GM23338 (cell line): Measurements from ENCODE around the gene ORAI1. TPM values are rescaled to one million over a fixed set of nuclear protein-coding genes. Genes with fewer than 3 reads are reported as not detected.
A peak's percentile ranks its signal among the peaks of the same experiment; 100 is the strongest.

Experiments used
- ATAC-seq: fragments of 200-7000 bp; cut with Tn5 transposase; 3 replicates; pipeline ENCODE4 v1.9.1; 2020
- DNase-seq: peaks from one replicate; pipeline ENCODE4 v3.0.0-alpha.2; 2015; ENCODE audit warnings: low spot score
- H2AFZ ChIP-seq: fragments of 200-600 bp; sonication (generic); 2 replicates; pipeline ENCODE4 v1.8.0; 2016; ENCODE audit warnings: antibody characterized with exemption, mild to moderate bottlenecking, moderate library complexity
- H3F3A ChIP-seq: fragments of 200-600 bp; sonication (generic); replicated peaks from 2 replicates; pipeline ENCODE4 v1.8.0; 2017; ENCODE audit warnings: antibody characterized with exemption, mixed run types, low read depth
- H3K27ac ChIP-seq: fragments of 200-600 bp; sonication (generic); 2 replicates; pipeline ENCODE4 v1.6.1; 2016; ENCODE audit warnings: low read depth
- H3K27me3 ChIP-seq: fragments of 200-600 bp; sonication (generic); 2 replicates; pipeline ENCODE4 v1.8.0; 2016; ENCODE audit warnings: mild to moderate bottlenecking, mixed run types, moderate library complexity; ENCODE audit not compliant: insufficient read depth
- H3K36me3 ChIP-seq: fragments of 200-600 bp; sonication (generic); 2 replicates; pipeline ENCODE4 v1.8.0; 2016; ENCODE audit warnings: mild to moderate bottlenecking; ENCODE audit not compliant: insufficient read depth
- H3K4me1 ChIP-seq: fragments of 200-600 bp; sonication (generic); 2 replicates; pipeline ENCODE4 v1.8.0; 2016; ENCODE audit warnings: mild to moderate bottlenecking, moderate library complexity; ENCODE audit not compliant: insufficient read depth
- H3K4me2 ChIP-seq: fragments of 200-600 bp; sonication (generic); 2 replicates; pipeline ENCODE4 v1.7.1; 2017; ENCODE audit warnings: mixed run types
- H3K4me3 ChIP-seq: fragments of 200-600 bp; sonication (generic); 2 replicates; pipeline ENCODE4 v1.6.1; 2016; ENCODE audit warnings: mixed run types
- H3K79me2 ChIP-seq: fragments of 200-600 bp; sonication (generic); replicated peaks from 2 replicates; pipeline ENCODE4 v1.8.0; 2017; ENCODE audit warnings: mild to moderate bottlenecking; ENCODE audit not compliant: insufficient read depth
- H3K9me2 ChIP-seq: fragments of 200-600 bp; sonication (generic); 2 replicates; pipeline ENCODE4 v1.8.0; 2017; ENCODE audit not compliant: insufficient read depth
- H4K20me1 ChIP-seq: fragments of 200-600 bp; sonication (generic); replicated peaks from 2 replicates; pipeline ENCODE4 v1.8.0; 2017; ENCODE audit warnings: mild to moderate bottlenecking; ENCODE audit not compliant: insufficient read depth
- H3K27ac Mint-ChIP-seq: 2 replicates; pipeline ENCODE4 v1.8.0; 2020; ENCODE audit warnings: inconsistent platforms, mild to moderate bottlenecking, moderate library complexity, mixed read lengths
- H3K27me3 Mint-ChIP-seq: 3 replicates; pipeline ENCODE4 v1.8.0; 2022; ENCODE audit warnings: low read depth, mild to moderate bottlenecking, moderate library complexity, mixed read lengths, inconsistent platforms; ENCODE audit not compliant: insufficient read depth, poor library complexity
- H3K36me3 Mint-ChIP-seq: 3 replicates; pipeline ENCODE4 v1.8.0; 2021; ENCODE audit warnings: low read depth, mild to moderate bottlenecking, inconsistent platforms, moderate library complexity, mixed read lengths
- H3K4me1 Mint-ChIP-seq: 3 replicates; pipeline ENCODE4 v1.8.0; 2020; ENCODE audit warnings: mild to moderate bottlenecking, inconsistent platforms, mixed read lengths
- H3K4me3 Mint-ChIP-seq: 3 replicates; pipeline ENCODE4 v1.8.0; 2021; ENCODE audit warnings: moderate library complexity, mild to moderate bottlenecking, inconsistent platforms, mixed read lengths
- H3K9me3 Mint-ChIP-seq: 3 replicates; pipeline ENCODE4 v1.8.0; 2020; ENCODE audit warnings: moderate library complexity, mild to moderate bottlenecking, inconsistent platforms, mixed read lengths
- CREB1 ChIP-seq: fragments of 250-450 bp; sonication (Bioruptor Pico); IDR thresholded peaks from 2 replicates; pipeline ENCODE4 v1.5.0; 2020; ENCODE audit warnings: low read depth, mild to moderate bottlenecking, moderate library complexity
- EZH2phosphoT487 ChIP-seq: fragments of 200-600 bp; sonication (generic); IDR thresholded peaks from one replicate; pipeline ENCODE4 v1.8.1; 2018; ENCODE audit warnings: antibody characterized with exemption; ENCODE audit not compliant: unreplicated experiment
- JUNB ChIP-seq: IDR thresholded peaks from one replicate; pipeline ENCODE4 v1.6.1; 2016; ENCODE audit warnings: antibody characterized with exemption; ENCODE audit not compliant: unreplicated experiment
- NANOG ChIP-seq: IDR thresholded peaks from 2 replicates; pipeline ENCODE4 v1.6.1; 2016; ENCODE audit warnings: antibody characterized with exemption, borderline replicate concordance
- POLR2AphosphoS5 ChIP-seq: IDR thresholded peaks from 2 replicates; pipeline ENCODE4 v1.6.1; 2016; ENCODE audit warnings: antibody characterized with exemption, low read depth
- STAT1 ChIP-seq: IDR thresholded peaks from one replicate; pipeline ENCODE4 v1.6.1; 2016; ENCODE audit warnings: antibody characterized with exemption; ENCODE audit not compliant: unreplicated experiment
- ZNF114 ChIP-seq: fragments of 250-450 bp; sonication (Bioruptor Pico); IDR thresholded peaks from 2 replicates; pipeline ENCODE4 v1.5.0; 2020; ENCODE audit warnings: mild to moderate bottlenecking, moderate library complexity
- ZNF331 ChIP-seq: fragments of 250-450 bp; sonication (Bioruptor Pico); IDR thresholded peaks from 2 replicates; pipeline ENCODE4 v1.5.0; 2020; ENCODE audit warnings: low read depth, mild to moderate bottlenecking, moderate library complexity
- polyA plus RNA-seq: library from polyadenylated mRNA; unstranded; fragments of >200 nt; fragmentation: Nextera tagmentation; extraction: Ambion mirVana; gene quantifications from 2 replicates; pipeline ENCODE4 v1.2.1, GENCODE V29; 2016
- total RNA-seq: library from RNA; depleted of rRNA; stranded (reverse); fragments of >200 nt; shearing (Covaris generic); gene quantifications from 2 replicates; pipeline ENCODE4 v1.2.3, GENCODE V29; 2014
- TF ChIP-seq, protein P1 (sequence below), 2 experiments: fragments of 200-600 bp in 1 of 2; sonication (generic) in 1 of 2; conservative IDR thresholded peaks; 2 replicates each; pipeline versions ENCODE4 v1.5.1 to v1.6.1; 2016 to 2017; ENCODE audit warnings: antibody characterized with exemption in 2 of 2, low read depth in 2 of 2, mild to moderate bottlenecking in 2 of 2, moderate library complexity in 1 of 2
- TF ChIP-seq, protein P2 (sequence below): IDR thresholded peaks from 2 replicates; pipeline ENCODE4 v1.6.1; 2016; ENCODE audit warnings: antibody characterized with exemption
- TF ChIP-seq, protein P3 (sequence below): IDR thresholded peaks from one replicate; pipeline ENCODE4 v1.6.1; 2018; ENCODE audit warnings: antibody characterized with exemption; ENCODE audit not compliant: unreplicated experiment

ORAI1 gene
- total and polyA plus RNA-seq, 2 experiments from 2014 or later, result 23.7 to 32.0 TPM

DNA sequence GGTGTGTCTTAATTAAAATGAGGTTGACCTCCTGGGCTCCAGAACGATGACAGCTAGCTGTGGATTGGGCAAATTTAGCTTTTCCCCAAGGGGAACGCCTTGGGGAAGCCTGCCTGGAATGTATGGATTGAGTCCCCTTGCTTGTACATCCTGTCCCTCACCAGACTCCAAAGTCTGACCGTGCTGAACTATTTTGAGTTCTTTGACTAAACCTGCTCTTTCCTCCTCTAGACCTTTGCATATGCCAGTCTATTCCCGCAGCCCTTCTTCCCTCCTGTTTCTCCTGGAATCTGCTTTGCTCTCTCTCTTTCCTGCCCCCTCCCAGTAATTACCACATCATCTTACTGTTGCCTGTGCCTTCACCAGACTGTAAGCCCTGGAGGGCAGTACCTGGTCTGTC, 34.0 kb upstream of the ORAI1 start (continued):
- TF ChIP-seq EZH2phosphoT487 (no peak), ZNF114 (no peak), POLR2AphosphoS5 (no peak), JUNB (no peak), STAT1 (no peak), NANOG (no peak), ZNF331 (CRISPR knock-in tag) (no peak), CREB1 (CRISPR knock-in tag) (no peak)
- TF ChIP-seq, protein P1, sequence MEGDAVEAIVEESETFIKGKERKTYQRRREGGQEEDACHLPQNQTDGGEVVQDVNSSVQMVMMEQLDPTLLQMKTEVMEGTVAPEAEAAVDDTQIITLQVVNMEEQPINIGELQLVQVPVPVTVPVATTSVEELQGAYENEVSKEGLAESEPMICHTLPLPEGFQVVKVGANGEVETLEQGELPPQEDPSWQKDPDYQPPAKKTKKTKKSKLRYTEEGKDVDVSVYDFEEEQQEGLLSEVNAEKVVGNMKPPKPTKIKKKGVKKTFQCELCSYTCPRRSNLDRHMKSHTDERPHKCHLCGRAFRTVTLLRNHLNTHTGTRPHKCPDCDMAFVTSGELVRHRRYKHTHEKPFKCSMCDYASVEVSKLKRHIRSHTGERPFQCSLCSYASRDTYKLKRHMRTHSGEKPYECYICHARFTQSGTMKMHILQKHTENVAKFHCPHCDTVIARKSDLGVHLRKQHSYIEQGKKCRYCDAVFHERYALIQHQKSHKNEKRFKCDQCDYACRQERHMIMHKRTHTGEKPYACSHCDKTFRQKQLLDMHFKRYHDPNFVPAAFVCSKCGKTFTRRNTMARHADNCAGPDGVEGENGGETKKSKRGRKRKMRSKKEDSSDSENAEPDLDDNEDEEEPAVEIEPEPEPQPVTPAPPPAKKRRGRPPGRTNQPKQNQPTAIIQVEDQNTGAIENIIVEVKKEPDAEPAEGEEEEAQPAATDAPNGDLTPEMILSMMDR (conservative IDR thresholded peaks at IDR 0.05; ENCODE audit: low read depth in 2 of 2), result no peak
- TF ChIP-seq, protein P2, sequence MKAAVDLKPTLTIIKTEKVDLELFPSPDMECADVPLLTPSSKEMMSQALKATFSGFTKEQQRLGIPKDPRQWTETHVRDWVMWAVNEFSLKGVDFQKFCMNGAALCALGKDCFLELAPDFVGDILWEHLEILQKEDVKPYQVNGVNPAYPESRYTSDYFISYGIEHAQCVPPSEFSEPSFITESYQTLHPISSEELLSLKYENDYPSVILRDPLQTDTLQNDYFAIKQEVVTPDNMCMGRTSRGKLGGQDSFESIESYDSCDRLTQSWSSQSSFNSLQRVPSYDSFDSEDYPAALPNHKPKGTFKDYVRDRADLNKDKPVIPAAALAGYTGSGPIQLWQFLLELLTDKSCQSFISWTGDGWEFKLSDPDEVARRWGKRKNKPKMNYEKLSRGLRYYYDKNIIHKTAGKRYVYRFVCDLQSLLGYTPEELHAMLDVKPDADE, result no peak

DNA sequence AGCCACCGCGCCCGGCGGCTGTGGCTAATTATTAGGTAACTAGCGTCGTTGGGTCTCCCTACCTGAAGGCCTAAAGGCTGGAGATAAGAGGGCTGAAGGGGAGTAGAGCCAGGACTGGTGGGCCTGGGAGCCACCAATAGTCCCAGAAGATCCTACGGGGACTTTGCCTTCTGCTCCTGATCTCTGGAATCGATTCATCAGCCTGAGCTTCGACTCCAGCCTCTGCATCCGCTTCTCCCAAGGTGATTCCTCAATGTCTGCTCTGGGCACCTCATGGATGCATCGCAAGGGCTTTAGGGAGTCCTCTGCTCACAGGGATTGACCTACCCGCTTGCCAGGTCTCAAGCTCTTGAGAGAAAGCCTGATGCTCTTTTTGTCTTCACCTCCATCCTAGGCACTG, 30.8 kb upstream of the ORAI1 start:
- Histone ChIP-seq H3K79me2 (peaks cover 8% of the 10 kb centered on the region), H3F3A (0 out of 2 replicates have a peak, but pooled peaks cover 7% of the 10 kb centered on the region), H3K4me3 (no peak overlapping the region), H3K27me3 (no peaks in the 10 kb centered on the region), H2AFZ (no peak overlapping the region), H3K4me1 (peaks cover 9% of the 10 kb centered on the region), H4K20me1 (no peaks in the 10 kb centered on the region), H3K4me2 (no peak overlapping the region), H3K36me3 (peaks cover 13% of the 10 kb centered on the region; the same call in 1 of the 2 replicates), H3K9me2 (no peaks in the 10 kb centered on the region), H3K27ac (peak overlapping the region; percentile 59; the same call in 1 of the 2 replicates)
- DNase-seq (no peak), ATAC-seq (no peak)
- peaks cover 38% of the 10 kb centered on the region for H3K36me3 Mint-ChIP-seq
- no peaks in the 10 kb centered on the region for H3K9me3 Mint-ChIP-seq
- H3K27me3 Mint-ChIP-seq, result peaks cover 8% of the 10 kb centered on the region
- no peak overlapping the region for H3K27ac Mint-ChIP-seq
- no peak overlapping the region; the same call in 2 of the 3 replicates for H3K4me3 Mint-ChIP-seq
- H3K4me1 Mint-ChIP-seq, result peaks cover 19% of the 10 kb centered on the region
- TF ChIP-seq CREB1 (CRISPR knock-in tag) (no peak), POLR2AphosphoS5 (no peak; the same call in 1 of the 2 replicates), ZNF331 (CRISPR knock-in tag) (no peak), EZH2phosphoT487 (no peak)
- TF ChIP-seq, protein P3, sequence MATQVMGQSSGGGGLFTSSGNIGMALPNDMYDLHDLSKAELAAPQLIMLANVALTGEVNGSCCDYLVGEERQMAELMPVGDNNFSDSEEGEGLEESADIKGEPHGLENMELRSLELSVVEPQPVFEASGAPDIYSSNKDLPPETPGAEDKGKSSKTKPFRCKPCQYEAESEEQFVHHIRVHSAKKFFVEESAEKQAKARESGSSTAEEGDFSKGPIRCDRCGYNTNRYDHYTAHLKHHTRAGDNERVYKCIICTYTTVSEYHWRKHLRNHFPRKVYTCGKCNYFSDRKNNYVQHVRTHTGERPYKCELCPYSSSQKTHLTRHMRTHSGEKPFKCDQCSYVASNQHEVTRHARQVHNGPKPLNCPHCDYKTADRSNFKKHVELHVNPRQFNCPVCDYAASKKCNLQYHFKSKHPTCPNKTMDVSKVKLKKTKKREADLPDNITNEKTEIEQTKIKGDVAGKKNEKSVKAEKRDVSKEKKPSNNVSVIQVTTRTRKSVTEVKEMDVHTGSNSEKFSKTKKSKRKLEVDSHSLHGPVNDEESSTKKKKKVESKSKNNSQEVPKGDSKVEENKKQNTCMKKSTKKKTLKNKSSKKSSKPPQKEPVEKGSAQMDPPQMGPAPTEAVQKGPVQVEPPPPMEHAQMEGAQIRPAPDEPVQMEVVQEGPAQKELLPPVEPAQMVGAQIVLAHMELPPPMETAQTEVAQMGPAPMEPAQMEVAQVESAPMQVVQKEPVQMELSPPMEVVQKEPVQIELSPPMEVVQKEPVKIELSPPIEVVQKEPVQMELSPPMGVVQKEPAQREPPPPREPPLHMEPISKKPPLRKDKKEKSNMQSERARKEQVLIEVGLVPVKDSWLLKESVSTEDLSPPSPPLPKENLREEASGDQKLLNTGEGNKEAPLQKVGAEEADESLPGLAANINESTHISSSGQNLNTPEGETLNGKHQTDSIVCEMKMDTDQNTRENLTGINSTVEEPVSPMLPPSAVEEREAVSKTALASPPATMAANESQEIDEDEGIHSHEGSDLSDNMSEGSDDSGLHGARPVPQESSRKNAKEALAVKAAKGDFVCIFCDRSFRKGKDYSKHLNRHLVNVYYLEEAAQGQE, result no peak
- TF ChIP-seq, protein P1 (conservative IDR thresholded peaks at IDR 0.05; ENCODE audit: low read depth in 2 of 2), result no peak
- TF ChIP-seq, protein P2, result no peak
